ENCODE data around the gene ALOXE3.

The ALOXE3 gene

DNA sequence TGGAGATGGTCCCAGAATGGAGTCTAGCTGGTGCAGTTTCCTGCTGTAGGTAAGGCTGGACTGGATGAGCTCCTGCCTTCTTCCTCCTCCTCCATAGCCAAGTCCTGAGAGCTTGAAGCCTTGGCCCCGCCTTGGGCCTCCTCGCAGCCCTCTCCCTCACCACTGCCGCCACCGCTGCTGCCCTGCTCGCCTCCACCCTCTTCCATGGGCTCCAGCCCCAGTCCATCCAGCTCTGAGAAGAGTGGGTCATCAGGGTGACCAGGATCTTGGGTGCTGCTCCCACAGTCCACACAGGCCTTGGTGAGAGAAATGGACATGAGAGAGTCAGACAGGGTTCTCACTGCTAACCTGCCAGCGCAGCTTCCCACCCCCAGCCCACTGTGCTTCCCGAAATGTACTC, 22.7 kb upstream of the ALOXE3 start:
- POLR2A ChIA-PET, result interaction anchor here (1.0 to 5.5 kb wide), 6 partner anchors 9 to 32 kb away, joined by 3 to 37 read pairs (median 13); partner anchors contain the start of gene PER1
- DNase-seq (ENCODE audit: extremely low spot score), result no peak
- CTCF ChIA-PET, result interaction anchor here (1.3 to 6.6 kb wide), 6 partner anchors 9 to 60 kb away, joined by 3 to 67 read pairs (median 24); partner anchors contain the start of genes HES7 and PER1
- no peak for TF ChIP-seq CTCF (IDR thresholded peaks at IDR 0.05; ENCODE audit: control extremely low read depth, extremely low read depth, low read depth, missing control alignments)

DNA sequence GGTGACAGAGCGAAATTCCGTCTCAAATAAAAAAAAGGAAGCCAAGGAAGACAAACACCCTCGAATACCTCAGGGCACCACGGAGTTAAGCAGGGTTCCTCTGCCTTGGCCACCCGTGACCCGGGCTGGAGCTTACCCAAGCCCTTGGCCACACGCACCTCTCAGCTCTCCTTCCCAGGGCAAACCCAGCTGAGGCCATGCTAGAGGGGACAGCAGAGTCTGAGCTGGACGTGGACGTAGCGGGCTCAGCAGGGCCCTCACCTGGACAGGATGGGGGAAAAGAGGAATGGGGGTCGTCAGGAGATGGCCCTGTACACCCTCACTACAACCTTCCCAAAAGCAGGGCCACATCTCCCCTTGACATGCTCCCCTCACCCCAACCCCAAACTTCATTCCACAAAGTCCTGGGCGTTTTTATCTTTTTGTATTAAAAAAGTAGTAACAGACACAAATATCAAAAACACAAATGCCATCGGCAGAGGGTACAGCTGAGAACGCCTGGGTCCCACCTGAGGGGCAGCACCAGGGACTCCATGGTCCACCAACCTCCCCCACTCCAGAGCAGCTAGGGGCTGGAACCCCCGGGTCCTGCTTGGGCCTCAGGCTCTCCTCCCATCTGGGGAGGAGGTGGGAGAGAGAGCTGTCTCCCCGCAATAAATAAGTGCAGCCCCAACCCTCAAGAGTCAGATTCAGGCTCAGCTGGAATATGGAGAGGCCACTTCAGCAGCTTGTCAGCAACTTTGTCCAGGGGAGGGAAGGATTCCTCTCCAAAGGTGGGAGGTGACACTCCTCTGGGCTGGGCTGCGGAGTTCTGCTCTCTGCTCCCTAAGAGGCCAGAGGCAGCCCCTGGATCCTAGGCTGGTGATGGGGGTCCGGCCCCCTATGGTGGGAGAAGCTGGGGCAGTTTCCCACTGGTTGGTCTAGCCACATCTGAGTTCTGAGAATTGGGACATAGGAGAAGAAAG, 22.0 kb upstream of the ALOXE3 start:
- TF ChIP-seq CTCF (IDR thresholded peaks at IDR 0.05; ENCODE audit: control extremely low read depth, extremely low read depth, low read depth, missing control alignments), result no peak
- CTCF ChIA-PET, result interaction anchor here (1.3 to 6.6 kb wide), 9 partner anchors 10 to 59 kb away, joined by 3 to 67 read pairs (median 28); partner anchors contain the start of genes HES7, PER1 and TMEM107
- POLR2A ChIA-PET, result interaction anchor here (1.2 to 5.5 kb wide), 7 partner anchors 8 to 33 kb away, joined by 3 to 37 read pairs (median 6); partner anchors contain the start of gene PER1
- DNase-seq (ENCODE audit: extremely low spot score), result no peak

DNA sequence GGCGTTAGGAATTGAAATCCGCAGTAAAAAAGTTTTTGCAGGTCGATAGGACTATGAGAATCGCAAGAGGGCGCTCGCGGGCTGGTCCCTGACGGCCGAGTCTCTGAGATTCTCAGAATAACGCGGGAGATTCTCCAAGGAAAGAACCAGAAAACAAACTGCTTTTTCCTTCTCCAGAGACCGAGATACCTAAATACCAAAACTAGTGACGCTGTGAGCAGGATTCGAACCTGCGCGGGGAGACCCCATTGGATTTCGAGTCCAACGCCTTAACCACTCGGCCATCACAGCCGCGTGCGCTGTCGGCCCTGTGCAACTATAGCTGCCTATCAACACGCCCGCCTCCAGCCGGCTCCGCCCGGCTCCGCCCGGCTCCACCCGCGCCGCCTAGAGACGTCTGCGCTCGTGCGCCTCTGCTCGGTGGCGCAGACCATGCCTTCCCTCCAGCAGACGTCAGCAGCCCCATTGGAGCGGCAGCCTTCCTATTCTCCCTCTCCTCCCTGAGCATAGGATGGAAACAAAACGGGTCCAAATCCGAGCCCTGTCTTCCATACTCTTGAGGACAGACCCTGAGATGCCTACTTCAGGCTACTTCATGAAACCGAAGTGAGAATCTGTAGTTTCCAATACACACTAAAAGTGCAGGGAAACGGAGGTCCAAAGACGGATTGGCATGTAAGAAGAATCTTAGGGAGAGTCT, 20.5 kb upstream of the ALOXE3 start:
- peak; percentile 67 for TF ChIP-seq CTCF (IDR thresholded peaks at IDR 0.05; ENCODE audit: control extremely low read depth, extremely low read depth, low read depth, missing control alignments)
- ChIA-PET CTCF (interaction anchor here (0.5 to 6.6 kb wide), 24 partner anchors 10 to 166 kb away, joined by 3 to 67 read pairs (median 4); partner anchors contain the start of genes CTC1, HES7, PER1 and RANGRF), POLR2A (interaction anchor here (0.7 to 5.5 kb wide), 6 partner anchors 9 to 68 kb away, joined by 3 to 37 read pairs (median 14); partner anchors contain the start of gene PER1)
- peak; percentile 91 for DNase-seq (ENCODE audit: extremely low spot score)

- DNase-seq (ENCODE audit: extremely low spot score), result no peak
- ChIA-PET CTCF (interaction anchor here (1.0 to 6.6 kb wide), 16 partner anchors 9 to 166 kb away, joined by 3 to 67 read pairs (median 4); partner anchors contain the start of genes CTC1, HES7, PER1 and TMEM107), POLR2A (interaction anchor here (1.6 to 5.5 kb wide), 5 partner anchors 10 to 35 kb away, joined by 6 to 37 read pairs (median 21); partner anchors contain the start of gene PER1)
- TF ChIP-seq CTCF (IDR thresholded peaks at IDR 0.05; ENCODE audit: control extremely low read depth, extremely low read depth, low read depth, missing control alignments), result no peak
These were observed 20.0 kb upstream of the ALOXE3 start for GRCh38 chr17:8138374-8138671.

DNA sequence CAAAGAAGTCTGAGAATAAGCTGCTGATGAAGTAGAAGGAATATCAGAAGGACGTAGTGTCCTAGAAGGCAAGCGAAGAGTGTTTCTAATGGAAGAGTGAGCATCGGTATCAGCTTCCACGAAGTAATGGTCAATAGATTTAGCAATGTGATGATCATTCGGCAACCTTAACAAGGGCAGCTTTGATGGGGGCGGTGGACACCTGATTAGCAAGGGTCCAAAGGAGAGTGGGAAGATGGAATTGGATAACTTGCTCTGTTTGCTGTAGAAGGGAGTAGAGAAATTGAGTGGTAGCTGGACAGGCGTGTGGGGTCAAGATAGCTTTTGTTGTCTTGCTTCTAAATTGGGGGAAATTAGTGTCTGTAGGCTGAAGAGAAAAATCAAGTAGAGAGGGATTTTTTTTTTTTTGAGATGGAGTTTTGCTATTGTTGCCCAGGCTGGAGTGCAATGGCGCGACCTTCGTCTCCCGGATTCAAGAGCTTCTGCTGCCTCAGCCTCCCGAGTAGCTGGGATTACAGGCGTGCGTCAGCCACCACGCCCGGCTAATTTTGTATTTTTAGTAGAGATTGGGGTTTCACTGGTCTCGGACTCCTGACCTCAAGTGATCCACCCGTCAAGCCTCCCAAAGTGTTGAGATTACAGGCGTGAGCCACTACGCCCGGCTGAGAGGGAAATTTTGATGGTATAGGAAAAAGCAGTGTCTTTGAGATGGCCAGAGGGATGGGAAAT, 19.5 kb upstream of the ALOXE3 start:
- POLR2A ChIA-PET, result interaction anchor here (1.0 to 5.5 kb wide), 4 partner anchors 11 to 73 kb away, joined by 4 to 37 read pairs (median 14); partner anchors contain the start of gene AURKB
- DNase-seq (ENCODE audit: extremely low spot score), result no peak
- CTCF ChIA-PET, result interaction anchor here (0.7 to 6.6 kb wide), 16 partner anchors 9 to 110 kb away, joined by 3 to 67 read pairs (median 4); partner anchors contain the start of genes CTC1, HES7, PER1 and TMEM107
- no peak for TF ChIP-seq CTCF (IDR thresholded peaks at IDR 0.05; ENCODE audit: control extremely low read depth, extremely low read depth, low read depth, missing control alignments)
